A549 treated with RU486 at 1 μM for 4 hours (cell line): ENCODE data around the gene SEMA5B. TPM values are rescaled to one million over a fixed set of nuclear protein-coding genes. Genes with fewer than 3 reads are reported as not detected.

Experiments used
- total RNA-seq: library from RNA; stranded (reverse); fragments of 200-300 nt; extraction: Qiagen RNA extraction; gene quantifications from 5 replicates; pipeline ENCODE4 v1.2.3, GENCODE V29; 2022; ENCODE audit warnings: low read depth

SEMA5B gene, protein sequence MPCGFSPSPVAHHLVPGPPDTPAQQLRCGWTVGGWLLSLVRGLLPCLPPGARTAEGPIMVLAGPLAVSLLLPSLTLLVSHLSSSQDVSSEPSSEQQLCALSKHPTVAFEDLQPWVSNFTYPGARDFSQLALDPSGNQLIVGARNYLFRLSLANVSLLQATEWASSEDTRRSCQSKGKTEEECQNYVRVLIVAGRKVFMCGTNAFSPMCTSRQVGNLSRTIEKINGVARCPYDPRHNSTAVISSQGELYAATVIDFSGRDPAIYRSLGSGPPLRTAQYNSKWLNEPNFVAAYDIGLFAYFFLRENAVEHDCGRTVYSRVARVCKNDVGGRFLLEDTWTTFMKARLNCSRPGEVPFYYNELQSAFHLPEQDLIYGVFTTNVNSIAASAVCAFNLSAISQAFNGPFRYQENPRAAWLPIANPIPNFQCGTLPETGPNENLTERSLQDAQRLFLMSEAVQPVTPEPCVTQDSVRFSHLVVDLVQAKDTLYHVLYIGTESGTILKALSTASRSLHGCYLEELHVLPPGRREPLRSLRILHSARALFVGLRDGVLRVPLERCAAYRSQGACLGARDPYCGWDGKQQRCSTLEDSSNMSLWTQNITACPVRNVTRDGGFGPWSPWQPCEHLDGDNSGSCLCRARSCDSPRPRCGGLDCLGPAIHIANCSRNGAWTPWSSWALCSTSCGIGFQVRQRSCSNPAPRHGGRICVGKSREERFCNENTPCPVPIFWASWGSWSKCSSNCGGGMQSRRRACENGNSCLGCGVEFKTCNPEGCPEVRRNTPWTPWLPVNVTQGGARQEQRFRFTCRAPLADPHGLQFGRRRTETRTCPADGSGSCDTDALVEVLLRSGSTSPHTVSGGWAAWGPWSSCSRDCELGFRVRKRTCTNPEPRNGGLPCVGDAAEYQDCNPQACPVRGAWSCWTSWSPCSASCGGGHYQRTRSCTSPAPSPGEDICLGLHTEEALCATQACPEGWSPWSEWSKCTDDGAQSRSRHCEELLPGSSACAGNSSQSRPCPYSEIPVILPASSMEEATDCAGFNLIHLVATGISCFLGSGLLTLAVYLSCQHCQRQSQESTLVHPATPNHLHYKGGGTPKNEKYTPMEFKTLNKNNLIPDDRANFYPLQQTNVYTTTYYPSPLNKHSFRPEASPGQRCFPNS
- total RNA-seq: 0.07 to 0.47 TPM (median 0.28 TPM) in 5 replicates

DNA sequence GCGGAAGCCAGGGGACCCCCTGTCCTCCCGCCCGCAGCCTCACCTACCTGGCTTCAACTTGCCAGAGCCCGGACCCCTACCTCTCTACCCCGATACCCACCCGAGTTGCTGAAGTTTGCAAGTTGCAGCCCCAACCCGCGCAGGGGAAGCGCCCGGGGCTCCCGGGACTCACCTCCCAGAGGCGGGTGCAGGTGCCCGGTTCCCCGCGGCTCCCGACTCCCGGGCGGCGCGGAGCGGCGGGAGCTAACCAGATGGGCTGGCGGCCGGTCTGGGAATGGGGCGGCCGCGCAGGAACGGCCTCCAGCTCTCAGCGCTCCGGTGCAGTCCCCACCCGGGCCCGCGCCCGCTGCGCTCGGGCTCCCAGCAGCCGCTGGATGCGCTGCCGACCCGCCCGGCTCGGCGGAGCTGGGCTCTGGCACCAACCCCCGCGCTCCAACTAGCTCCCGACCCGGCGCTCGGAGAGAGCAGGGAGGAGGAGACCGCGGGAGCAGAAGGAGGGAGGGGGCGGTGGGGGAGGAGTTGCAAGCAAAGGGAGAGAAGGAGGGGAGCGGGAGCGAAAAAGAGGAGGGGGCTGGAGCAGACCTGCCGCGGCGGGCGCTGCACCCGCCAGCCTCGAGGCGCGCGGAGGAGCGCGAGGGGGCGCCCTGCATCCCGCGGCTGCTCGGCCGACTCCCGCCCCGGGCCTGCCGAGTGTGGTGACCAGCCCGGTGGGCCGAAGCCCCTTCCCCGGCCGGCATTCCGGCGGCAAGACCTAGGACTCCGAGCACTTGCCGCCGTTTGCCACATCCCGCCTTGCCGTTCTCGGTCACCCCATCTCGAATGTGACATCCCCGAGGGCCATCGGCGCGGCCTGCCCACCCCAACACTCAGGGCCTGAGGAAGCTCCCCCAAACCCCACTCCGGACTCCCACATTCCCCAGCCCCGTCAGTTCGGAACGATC, at the start of gene SEMA5B:
SEMA5B (minus strand) TSS at position 472 of the 941 bp plus-strand sequence. CDS start 66,500 bp downstream, outside the sequence.

DNA sequence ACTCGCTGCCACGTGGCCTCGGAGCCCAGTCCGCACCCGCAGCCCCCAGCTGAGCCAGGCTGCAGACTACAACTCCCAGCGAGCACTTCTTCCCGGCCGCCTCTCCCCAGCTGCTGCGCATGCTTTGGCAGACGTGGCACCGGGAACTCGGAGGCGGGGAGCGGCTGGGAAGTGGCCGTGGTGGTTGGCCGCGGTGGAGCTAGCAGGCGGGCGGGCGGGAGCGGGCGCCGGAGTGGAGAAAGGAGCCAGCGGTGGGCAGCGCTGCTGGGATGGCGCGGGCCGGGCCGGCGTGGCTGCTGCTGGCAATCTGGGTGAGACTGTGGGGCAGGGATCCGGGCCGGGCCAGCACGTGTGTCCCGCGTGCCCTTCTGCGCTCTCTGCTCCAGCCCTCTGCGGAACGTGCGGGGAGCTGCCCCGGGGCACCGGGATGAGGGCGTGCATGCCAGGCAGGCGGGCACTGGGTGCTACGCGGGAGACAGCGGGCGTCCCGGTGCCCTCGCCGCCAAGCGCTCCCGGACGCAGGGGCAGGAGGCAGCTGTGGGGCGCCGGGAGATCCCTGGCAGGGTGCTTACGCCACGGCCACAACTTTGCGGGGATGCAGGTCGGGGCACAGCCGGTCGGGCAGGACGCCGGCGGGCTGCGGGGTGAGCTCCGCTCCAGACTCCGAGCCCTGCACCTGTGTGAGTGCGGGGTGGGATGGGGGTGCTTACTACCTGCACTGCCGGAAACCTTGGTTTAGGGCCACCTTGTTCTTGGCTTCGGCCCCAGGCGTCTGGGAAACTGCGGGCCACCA, 39.5 kb upstream of the SEMA5B start, which contains the start of gene PDIA5:
PDIA5 (plus strand) TSS at position 130 of the 793 bp plus-strand sequence; CDS start at position 270, 140 bp downstream.

Other genes with a start within 250 kb of the SEMA5B start
- gene HSPBAP1, start 233.9 kb downstream of the SEMA5B start, total RNA-seq: 5.0 to 6.7 TPM (median 6.1 TPM) in 5 replicates
- 10.7 to 16.4 TPM (median 14.3 TPM) in 5 replicates for gene SLC49A4, start 232.7 kb downstream of the SEMA5B start, total RNA-seq
- 22.5 to 25.5 TPM (median 24.3 TPM) in 5 replicates for gene PDIA5, start 39.3 kb upstream of the SEMA5B start, total RNA-seq
- 11.8 to 22.5 TPM (median 18.6 TPM) in 5 replicates for gene SEC22A, start 174.2 kb upstream of the SEMA5B start, total RNA-seq